Muscle of leg (tissue), 11 donors: Measurements from ENCODE around the gene SNX3. TPM values are rescaled to one million over a fixed set of nuclear protein-coding genes. Genes with fewer than 3 reads are reported as not detected.

Experiments
- DNase-seq: peaks from one replicate; pipeline ENCODE4 v3.0.0; 2013
- H3K27ac ChIP-seq: one replicate; pipeline ENCODE4 v1.5.1; 2013; ENCODE audit warnings: mild to moderate bottlenecking, low read length, control low read depth
- H3K27me3 ChIP-seq: one replicate; pipeline ENCODE4 v1.6.1; 2013; ENCODE audit warnings: low read length; ENCODE audit not compliant: control insufficient read depth, insufficient read depth
- H3K36me3 ChIP-seq: one replicate; pipeline ENCODE4 v1.6.1; 2013; ENCODE audit warnings: low read length; ENCODE audit not compliant: control insufficient read depth, insufficient read depth
- H3K4me1 ChIP-seq: one replicate; pipeline ENCODE4 v1.6.1; 2013; ENCODE audit warnings: low read length; ENCODE audit not compliant: control insufficient read depth, insufficient read depth
- H3K4me3 ChIP-seq: one replicate; pipeline ENCODE4 v1.5.1; 2013; ENCODE audit warnings: low read length, control low read depth
- H3K9me3 ChIP-seq: replicated peaks from 2 replicates; pipeline ENCODE4 v1.6.1; 2013; ENCODE audit warnings: low read depth, low read length; ENCODE audit not compliant: control insufficient read depth
- WGBS: methylation state at CpG from one replicate; pipeline ENCODE4 v1.1.5; 2013; ENCODE audit warnings: missing lambda C conversion rate; ENCODE audit not compliant: insufficient coverage; 5-methylcytosine and 5-hydroxymethylcytosine counted together
- polyA plus RNA-seq, 8 donors: library from polyadenylated mRNA; unstranded; fragments of 120-200 nt; gene quantifications; one replicate each; pipeline versions ENCODE4 v1.2.1 to v1.2.3, GENCODE V29; 2013; ENCODE audit warnings: inconsistent platforms in 1 of 8, low replicate concordance in 1 of 8; ENCODE audit not compliant: insufficient read length in 8 of 8, insufficient read depth in 1 of 8
- total RNA-seq: library from RNA; stranded (reverse); fragments of 120-200 nt; gene quantifications from one replicate; pipeline ENCODE4 v1.2.4, GENCODE V29; 2013

The SNX3 gene
- total and polyA plus RNA-seq, 9 donors = 135 to 263 (median 219) TPM

GRCh38 chr6:108166664-108167448, 94.0 kb downstream of the SNX3 start:
- Histone ChIP-seq H3K27me3 (peaks cover 100% of the 10 kb centered on the region), H3K9me3 (no peaks in the 10 kb centered on the region), H3K4me3 (no peak overlapping the region), H3K27ac (no peak overlapping the region), H3K36me3 (no peaks in the 10 kb centered on the region), H3K4me1 (peaks cover 49% of the 10 kb centered on the region)
- DNase-seq = no peak
- WGBS = 9% methylated on average over 54 of the region's 58 CpGs

GRCh38 chr6:108165714-108166663, 94.9 kb downstream of the SNX3 start, which contains the start of gene NR2E1:
NR2E1 (plus strand) TSS chr6:108166022; CDS start chr6:108166766, 744 bp downstream.
- no peak for DNase-seq
- H3K4me3 ChIP-seq = no peak within 1 kb of the TSS
- H3K27me3 ChIP-seq = peaks cover 100% of the 10 kb centered on the region
- no peaks in the 10 kb centered on the region for H3K36me3 ChIP-seq
- no peak within 1 kb of the TSS for H3K27ac ChIP-seq
- WGBS = 1% methylated on average over 46 of the region's 54 CpGs
- peaks cover 49% of the 10 kb centered on the region for H3K4me1 ChIP-seq
- no peaks in the 10 kb centered on the region for H3K9me3 ChIP-seq

GRCh38 chr6:108164815-108165706, 95.8 kb downstream of the SNX3 start:
- H3K27ac ChIP-seq = no peak overlapping the region
- peaks cover 96% of the 10 kb centered on the region for H3K27me3 ChIP-seq
- 1% methylated on average over 60 of the region's 69 CpGs for WGBS
- H3K4me3 ChIP-seq = no peak overlapping the region
- DNase-seq = no peak
- no peaks in the 10 kb centered on the region for H3K9me3 ChIP-seq
- no peaks in the 10 kb centered on the region for H3K36me3 ChIP-seq
- peaks cover 49% of the 10 kb centered on the region for H3K4me1 ChIP-seq

- H3K27ac ChIP-seq = no peak overlapping the region
- H3K9me3 ChIP-seq = no peaks in the 10 kb centered on the region
- no peak for DNase-seq
- no peaks in the 10 kb centered on the region for H3K36me3 ChIP-seq
- peaks cover 49% of the 10 kb centered on the region for H3K4me1 ChIP-seq
- 3% methylated on average over 8 of the region's 17 CpGs for WGBS
- peaks cover 93% of the 10 kb centered on the region for H3K27me3 ChIP-seq
- no peak overlapping the region for H3K4me3 ChIP-seq
Observed at GRCh38 chr6:108164543-108164814, 96.4 kb downstream of the SNX3 start.

- peaks cover 89% of the 10 kb centered on the region for H3K27me3 ChIP-seq
- WGBS = 1% methylated on average over 22 of the region's 41 CpGs
- no peak for DNase-seq
- no peaks in the 10 kb centered on the region for H3K9me3 ChIP-seq
- no peak overlapping the region for H3K4me3 ChIP-seq
- H3K36me3 ChIP-seq = no peaks in the 10 kb centered on the region
- H3K27ac ChIP-seq = no peak overlapping the region
- H3K4me1 ChIP-seq = peaks cover 43% of the 10 kb centered on the region
Observed at GRCh38 chr6:108163644-108164542, 96.9 kb downstream of the SNX3 start.

- Histone ChIP-seq H3K9me3 (no peaks in the 10 kb centered on the region), H3K4me1 (peaks cover 36% of the 10 kb centered on the region), H3K27me3 (peaks cover 85% of the 10 kb centered on the region), H3K27ac (no peak overlapping the region), H3K36me3 (no peaks in the 10 kb centered on the region), H3K4me3 (no peak overlapping the region)
- no peak for DNase-seq
- 3% methylated on average over 6 of the region's 6 CpGs for WGBS
Observed at GRCh38 chr6:108163267-108163643, 97.6 kb downstream of the SNX3 start.

GRCh38 chr6:108161724-108162282, 99.0 kb downstream of the SNX3 start:
- Histone ChIP-seq H3K27me3 (peaks cover 85% of the 10 kb centered on the region), H3K4me3 (no peak overlapping the region), H3K9me3 (no peaks in the 10 kb centered on the region), H3K27ac (no peak overlapping the region), H3K4me1 (peaks cover 36% of the 10 kb centered on the region), H3K36me3 (no peaks in the 10 kb centered on the region)
- no peak for DNase-seq
- 0% methylated on average over 1 of the region's 3 CpGs for WGBS
